SK-N-SH treated with all-trans-retinoic acid at 6 μM for 48 hours (cell line): Measurements from ENCODE around the gene KPNA5.

Experiments
- ATAC-seq: fragments of 200-7000 bp; cut with Tn5 transposase; 3 replicates; pipeline ENCODE4 v1.9.1; 2020; ENCODE audit warnings: mild to moderate bottlenecking, moderate library complexity
- ARNTL ChIP-seq: fragments of 450-650 bp; formaldehyde crosslinking; IDR thresholded peaks from 2 replicates; pipeline ENCODE4 v1.5.0; 2020; ENCODE audit warnings: low read depth, mild to moderate bottlenecking, moderate library complexity, borderline replicate concordance
- BACH2 ChIP-seq: fragments of 250-450 bp; sonication (Bioruptor Pico); IDR thresholded peaks from 2 replicates; pipeline ENCODE4 v1.9.0; 2021; ENCODE audit warnings: mild to moderate bottlenecking, borderline replicate concordance
- CREB5 ChIP-seq: fragments of 250-450 bp; sonication (Bioruptor Pico); IDR thresholded peaks from 2 replicates; pipeline ENCODE4 v1.5.1; 2020; ENCODE audit warnings: low read depth, mild to moderate bottlenecking, moderate library complexity
- CSDC2 ChIP-seq: fragments of 250-450 bp; sonication (Bioruptor Pico); IDR thresholded peaks from 2 replicates; pipeline ENCODE4 v1.5.0; 2020; ENCODE audit warnings: mild to moderate bottlenecking, moderate library complexity
- CSRNP3 ChIP-seq: fragments of 250-450 bp; sonication (Bioruptor Pico); IDR thresholded peaks from 2 replicates; pipeline ENCODE4 v1.5.1; 2021; ENCODE audit warnings: mild to moderate bottlenecking, moderate library complexity
- ESRRG ChIP-seq: fragments of 250-450 bp; sonication (Bioruptor Pico); IDR thresholded peaks from 2 replicates; pipeline ENCODE4 v1.6.1; 2021; ENCODE audit warnings: mild to moderate bottlenecking
- GLIS3 ChIP-seq: fragments of 250-450 bp; sonication (Bioruptor Pico); IDR thresholded peaks from 2 replicates; pipeline ENCODE4 v1.5.0; 2020; ENCODE audit warnings: mild to moderate bottlenecking, moderate library complexity
- ISL1 ChIP-seq: fragments of 250-450 bp; sonication (Bioruptor Pico); IDR thresholded peaks from 2 replicates; pipeline ENCODE4 v2.1.2; 2022; ENCODE audit warnings: mild to moderate bottlenecking, moderate library complexity
- OSR1 ChIP-seq: fragments of 250-450 bp; sonication (Bioruptor Pico); IDR thresholded peaks from 2 replicates; pipeline ENCODE4 v1.8.0; 2022; ENCODE audit warnings: moderate library complexity, mild to moderate bottlenecking, inconsistent platforms
- POU6F1 ChIP-seq: fragments of 250-450 bp; sonication (Bioruptor Pico); IDR thresholded peaks from 2 replicates; pipeline ENCODE4 v1.8.0; 2021; ENCODE audit warnings: low read depth, mild to moderate bottlenecking, moderate library complexity, borderline replicate concordance
- PPARA ChIP-seq: fragments of 250-450 bp; sonication (Bioruptor Pico); IDR thresholded peaks from 2 replicates; pipeline ENCODE4 v1.5.0; 2020; ENCODE audit warnings: mild to moderate bottlenecking, borderline replicate concordance
- RARB ChIP-seq: fragments of 250-450 bp; sonication (Bioruptor Pico); IDR thresholded peaks from 2 replicates; pipeline ENCODE4 v1.8.0; 2021; ENCODE audit warnings: mild to moderate bottlenecking, moderate library complexity
- SNAI2 ChIP-seq: fragments of 250-450 bp; sonication (Bioruptor Pico); IDR thresholded peaks from 2 replicates; pipeline ENCODE4 v1.5.0; 2020; ENCODE audit warnings: mild to moderate bottlenecking, moderate library complexity
- TCF4 ChIP-seq: fragments of 250-450 bp; sonication (Bioruptor Pico); IDR thresholded peaks from 2 replicates; pipeline ENCODE4 v1.8.0; 2021; ENCODE audit warnings: mild to moderate bottlenecking, moderate library complexity, borderline replicate concordance
- TOX ChIP-seq: fragments of 250-450 bp; sonication (Bioruptor Pico); IDR thresholded peaks from 2 replicates; pipeline ENCODE4 v1.8.0; 2021; ENCODE audit warnings: mild to moderate bottlenecking, moderate library complexity, borderline replicate concordance
- TSHZ2 ChIP-seq: fragments of 250-450 bp; sonication (Bioruptor Pico); IDR thresholded peaks from 2 replicates; pipeline ENCODE4 v1.5.0; 2020; ENCODE audit warnings: mild to moderate bottlenecking, moderate library complexity
- ZC3H10 ChIP-seq: fragments of 250-450 bp; sonication (Bioruptor Pico); IDR thresholded peaks from 2 replicates; pipeline ENCODE4 v1.5.1; 2021; ENCODE audit warnings: mild to moderate bottlenecking, moderate library complexity
- ZFP3 ChIP-seq: fragments of 250-450 bp; sonication (Bioruptor Pico); IDR thresholded peaks from 2 replicates; pipeline ENCODE4 v1.5.0; 2020; ENCODE audit warnings: mild to moderate bottlenecking, moderate library complexity
- ZFP30 ChIP-seq: fragments of 450-650 bp; formaldehyde crosslinking; IDR thresholded peaks from 2 replicates; pipeline ENCODE4 v1.5.0; 2022; ENCODE audit warnings: mild to moderate bottlenecking, moderate library complexity
- ZNF70 ChIP-seq: fragments of 450-650 bp; formaldehyde crosslinking; IDR thresholded peaks from 2 replicates; pipeline ENCODE4 v1.5.0; 2020; ENCODE audit warnings: mild to moderate bottlenecking, moderate library complexity
- ZNF8 ChIP-seq: fragments of 450-650 bp; formaldehyde crosslinking; IDR thresholded peaks from 2 replicates; pipeline ENCODE4 v1.5.0; 2020; ENCODE audit warnings: mild to moderate bottlenecking, moderate library complexity

KPNA5 gene

GRCh38 chr6:116661594-116661993 lies 19.4 kb upstream of the KPNA5 start:
- no peak for ATAC-seq
- TF ChIP-seq ESRRG (CRISPR knock-in tag): no peak
- TF ChIP-seq ZFP3 (CRISPR knock-in tag): no peak
- no peak for TF ChIP-seq ISL1 (CRISPR knock-in tag)
- TF ChIP-seq ZC3H10 (CRISPR knock-in tag): no peak
- TF ChIP-seq PPARA (CRISPR knock-in tag): no peak
- TF ChIP-seq RARB (CRISPR knock-in tag): no peak
- TF ChIP-seq ZFP30 (CRISPR knock-in tag): no peak
- no peak for TF ChIP-seq BACH2 (CRISPR knock-in tag)
- no peak for TF ChIP-seq ZNF8 (CRISPR knock-in tag)
- no peak for TF ChIP-seq OSR1 (CRISPR knock-in tag)
- TF ChIP-seq TSHZ2 (CRISPR knock-in tag): no peak
- TF ChIP-seq CREB5: no peak
- TF ChIP-seq ARNTL (CRISPR knock-in tag): no peak
- no peak for TF ChIP-seq ZNF70 (CRISPR knock-in tag)
- no peak for TF ChIP-seq TOX (CRISPR knock-in tag)
- no peak for TF ChIP-seq CSRNP3
- TF ChIP-seq CSDC2 (CRISPR knock-in tag): no peak
- no peak for TF ChIP-seq TCF4 (CRISPR knock-in tag)
- no peak for TF ChIP-seq SNAI2 (CRISPR knock-in tag)

GRCh38 chr6:116662202-116662601 lies 18.8 kb upstream of the KPNA5 start:
- TF ChIP-seq RARB (CRISPR knock-in tag) (no peak), ZC3H10 (CRISPR knock-in tag) (no peak), ZNF70 (CRISPR knock-in tag) (no peak), TOX (CRISPR knock-in tag) (no peak), CSDC2 (CRISPR knock-in tag) (no peak), ESRRG (CRISPR knock-in tag) (no peak), POU6F1 (no peak), ZFP3 (CRISPR knock-in tag) (no peak), OSR1 (CRISPR knock-in tag) (no peak)
- ATAC-seq: no peak

GRCh38 chr6:116663308-116663707 lies 17.7 kb upstream of the KPNA5 start:
- ATAC-seq: no peak
- no peak for TF ChIP-seq ZNF8 (CRISPR knock-in tag)
- no peak for TF ChIP-seq TOX (CRISPR knock-in tag)
- no peak for TF ChIP-seq ZC3H10 (CRISPR knock-in tag)
- TF ChIP-seq CSDC2 (CRISPR knock-in tag): no peak
- no peak for TF ChIP-seq ZNF70 (CRISPR knock-in tag)
- TF ChIP-seq RARB (CRISPR knock-in tag): no peak
- TF ChIP-seq CSRNP3: no peak
- no peak for TF ChIP-seq ARNTL (CRISPR knock-in tag)
- no peak for TF ChIP-seq GLIS3 (CRISPR knock-in tag)
- no peak for TF ChIP-seq TSHZ2 (CRISPR knock-in tag)
- no peak for TF ChIP-seq POU6F1
- TF ChIP-seq ESRRG (CRISPR knock-in tag): no peak
- no peak for TF ChIP-seq TCF4 (CRISPR knock-in tag)
- TF ChIP-seq ZFP30 (CRISPR knock-in tag): no peak
- TF ChIP-seq SNAI2 (CRISPR knock-in tag): no peak
- TF ChIP-seq OSR1 (CRISPR knock-in tag): no peak
- TF ChIP-seq CREB5: no peak
